Measurements from ENCODE around the gene PASK. TPM values are rescaled to one million over a fixed set of nuclear protein-coding genes. Genes with fewer than 3 reads are reported as not detected.

PASK gene
- total RNA-seq, 2 donors from 2014 or later, result 0.98 to 1.1 TPM

DNA sequence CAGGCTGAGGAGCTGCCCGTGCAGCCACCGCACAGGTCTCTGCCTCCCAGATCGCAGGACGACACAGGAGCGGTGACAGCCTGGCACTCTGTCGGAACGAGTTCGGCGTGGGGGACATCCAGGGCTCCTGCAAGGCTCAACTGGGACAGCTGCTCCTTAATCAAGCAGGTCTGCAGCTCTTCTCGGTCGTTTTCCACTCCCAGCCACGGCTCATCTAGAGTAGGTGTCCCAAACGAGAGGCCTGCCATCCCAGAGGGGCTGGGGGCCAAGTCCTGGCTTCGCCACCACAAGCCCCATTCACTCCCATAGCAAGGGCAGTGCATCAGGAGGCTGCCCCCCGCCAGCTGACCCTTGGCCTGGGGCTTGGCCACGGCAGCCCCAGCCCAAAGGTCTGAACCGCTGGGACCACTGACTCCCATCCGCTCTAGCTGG is 22.5 kb downstream of the PASK start:
- no peak overlapping the region for H3K27ac ChIP-seq
- DNase-seq (ENCODE audit: low spot score), result no peak
- TF ChIP-seq, protein P1, sequence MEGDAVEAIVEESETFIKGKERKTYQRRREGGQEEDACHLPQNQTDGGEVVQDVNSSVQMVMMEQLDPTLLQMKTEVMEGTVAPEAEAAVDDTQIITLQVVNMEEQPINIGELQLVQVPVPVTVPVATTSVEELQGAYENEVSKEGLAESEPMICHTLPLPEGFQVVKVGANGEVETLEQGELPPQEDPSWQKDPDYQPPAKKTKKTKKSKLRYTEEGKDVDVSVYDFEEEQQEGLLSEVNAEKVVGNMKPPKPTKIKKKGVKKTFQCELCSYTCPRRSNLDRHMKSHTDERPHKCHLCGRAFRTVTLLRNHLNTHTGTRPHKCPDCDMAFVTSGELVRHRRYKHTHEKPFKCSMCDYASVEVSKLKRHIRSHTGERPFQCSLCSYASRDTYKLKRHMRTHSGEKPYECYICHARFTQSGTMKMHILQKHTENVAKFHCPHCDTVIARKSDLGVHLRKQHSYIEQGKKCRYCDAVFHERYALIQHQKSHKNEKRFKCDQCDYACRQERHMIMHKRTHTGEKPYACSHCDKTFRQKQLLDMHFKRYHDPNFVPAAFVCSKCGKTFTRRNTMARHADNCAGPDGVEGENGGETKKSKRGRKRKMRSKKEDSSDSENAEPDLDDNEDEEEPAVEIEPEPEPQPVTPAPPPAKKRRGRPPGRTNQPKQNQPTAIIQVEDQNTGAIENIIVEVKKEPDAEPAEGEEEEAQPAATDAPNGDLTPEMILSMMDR (IDR thresholded peaks at IDR 0.05), result no peak
- no peaks in the 10 kb centered on the region for H3K4me1 ChIP-seq
- H3K27me3 ChIP-seq, result no peaks in the 10 kb centered on the region
- no peak overlapping the region for H3K4me3 ChIP-seq
- no peaks in the 10 kb centered on the region for H3K36me3 ChIP-seq
- no peaks in the 10 kb centered on the region for H3K9me3 ChIP-seq

DNA sequence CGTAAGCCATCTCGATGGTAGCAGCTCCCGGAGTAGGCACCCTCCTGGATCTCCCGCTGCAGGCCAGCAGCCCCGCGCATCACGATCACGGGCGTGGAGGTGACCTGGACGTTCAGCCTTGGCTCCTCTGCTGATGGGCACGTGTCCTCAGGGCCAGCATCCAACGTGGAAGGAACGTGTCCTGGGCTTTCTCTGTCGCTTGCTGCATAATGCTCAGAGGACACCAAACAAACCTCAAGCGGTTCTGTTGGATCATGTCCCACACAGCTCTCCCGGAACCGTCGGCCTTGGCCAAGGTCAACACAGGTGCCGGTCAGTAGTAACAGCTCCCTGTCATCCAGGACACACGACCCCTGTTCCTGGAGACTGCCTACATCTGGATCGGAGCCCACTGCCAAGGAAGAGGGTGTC is 23.1 kb downstream of the PASK start:
- TF ChIP-seq, protein P1 (IDR thresholded peaks at IDR 0.05), result no peak
- H3K27ac ChIP-seq, result no peak overlapping the region
- H3K36me3 ChIP-seq, result no peaks in the 10 kb centered on the region
- no peaks in the 10 kb centered on the region for H3K9me3 ChIP-seq
- no peak overlapping the region for H3K4me3 ChIP-seq
- no peaks in the 10 kb centered on the region for H3K27me3 ChIP-seq
- no peak for DNase-seq (ENCODE audit: low spot score)
- H3K4me1 ChIP-seq, result no peaks in the 10 kb centered on the region

DNA sequence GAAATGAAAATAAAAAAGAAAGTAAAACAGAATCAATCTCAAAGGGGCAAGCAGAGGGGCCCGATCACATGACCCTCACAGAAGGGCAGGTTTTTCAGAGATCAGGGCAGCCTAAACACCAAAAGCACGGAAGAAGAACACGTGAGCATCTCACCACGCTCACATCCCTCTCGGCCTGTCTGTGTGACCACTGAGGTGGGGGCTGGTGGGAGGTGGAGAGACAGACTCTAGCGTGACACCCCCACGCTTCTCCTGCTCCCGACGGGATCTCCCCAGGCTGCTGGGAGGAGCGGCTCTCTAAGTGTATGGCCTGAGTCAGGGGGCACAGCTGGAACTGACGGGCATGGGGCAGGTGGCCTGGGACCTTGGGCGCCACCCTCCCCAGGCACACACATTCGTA is 23.6 kb downstream of the PASK start:
- TF ChIP-seq, protein P1 (IDR thresholded peaks at IDR 0.05), result no peak
- DNase-seq (ENCODE audit: low spot score), result no peak
- no peaks in the 10 kb centered on the region for H3K27me3 ChIP-seq
- no peaks in the 10 kb centered on the region for H3K4me1 ChIP-seq
- H3K36me3 ChIP-seq, result no peaks in the 10 kb centered on the region
- H3K4me3 ChIP-seq, result no peak overlapping the region
- no peak overlapping the region for H3K27ac ChIP-seq
- no peaks in the 10 kb centered on the region for H3K9me3 ChIP-seq

DNA sequence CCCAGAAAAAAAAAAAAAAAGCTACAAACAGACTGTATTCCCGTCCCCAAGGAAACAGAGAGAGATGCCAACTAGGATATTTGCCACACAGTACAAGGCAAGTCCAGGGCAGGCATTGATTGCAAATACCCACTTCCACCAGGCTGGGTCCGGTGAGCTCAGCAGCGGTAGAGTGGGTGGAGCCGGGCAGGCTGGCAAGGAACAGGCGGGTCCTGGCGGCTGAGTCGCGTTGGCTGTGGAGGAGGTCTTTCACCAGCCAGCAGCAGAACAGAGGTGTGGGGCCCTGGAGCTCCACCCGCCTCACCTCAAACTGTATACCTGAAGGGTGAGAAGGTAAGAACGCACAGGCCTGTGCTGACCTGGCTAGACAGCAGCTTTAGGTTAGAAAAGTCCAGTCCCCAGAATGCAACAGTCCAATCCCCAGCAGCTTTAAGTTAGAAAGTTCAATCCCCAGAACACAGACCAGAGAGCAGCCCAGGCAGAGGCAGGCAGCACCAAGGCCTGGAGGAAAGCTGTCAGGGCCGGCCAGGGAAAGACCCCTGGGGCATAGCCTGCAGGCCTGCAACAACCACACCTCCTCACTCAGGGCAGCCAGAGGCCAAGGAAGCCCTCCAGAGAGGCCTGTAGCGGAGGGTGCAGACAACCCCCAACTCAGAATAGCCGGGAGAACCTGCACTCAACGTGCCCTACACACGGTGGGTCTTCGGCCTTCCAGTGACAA is 25.3 kb downstream of the PASK start:
- Histone ChIP-seq H3K36me3 (no peaks in the 10 kb centered on the region), H3K27me3 (no peaks in the 10 kb centered on the region), H3K27ac (no peak overlapping the region), H3K4me3 (no peak overlapping the region), H3K4me1 (no peaks in the 10 kb centered on the region), H3K9me3 (no peaks in the 10 kb centered on the region)
- DNase-seq (ENCODE audit: low spot score), result no peak
- TF ChIP-seq, protein P1 (IDR thresholded peaks at IDR 0.05), result no peak

DNA sequence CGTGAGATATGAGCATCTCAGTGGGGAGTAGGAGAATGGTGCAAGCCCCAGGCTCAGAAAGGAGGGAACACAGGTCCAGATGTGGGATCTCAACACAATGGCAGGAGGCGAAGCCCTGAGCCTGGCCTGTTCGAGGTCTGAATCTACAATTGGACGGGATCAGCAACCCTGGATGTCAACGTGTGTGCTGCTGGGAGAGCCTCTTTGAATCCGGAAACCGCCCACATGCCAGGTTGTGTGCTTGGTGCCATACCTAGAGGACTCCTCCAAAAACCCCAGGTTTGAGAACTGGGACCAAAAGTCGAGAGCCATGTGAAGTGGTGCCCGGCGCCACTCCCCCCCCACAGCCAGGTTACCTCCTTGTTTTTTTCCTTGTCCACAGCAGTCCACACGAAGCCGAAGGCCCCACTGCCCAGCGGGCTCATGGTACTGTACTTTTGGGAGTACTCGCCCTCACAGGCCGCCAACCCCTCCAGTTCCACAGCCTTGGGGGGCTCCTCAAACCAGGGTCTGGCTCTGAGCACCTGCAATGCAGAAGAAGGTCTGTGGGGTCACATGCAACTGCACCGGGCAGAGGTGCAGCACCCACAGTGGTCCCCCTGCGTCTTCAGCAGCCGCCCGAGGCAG is 26.8 kb downstream of the PASK start:
- Histone ChIP-seq H3K27ac (no peak overlapping the region), H3K4me3 (no peak overlapping the region), H3K36me3 (no peaks in the 10 kb centered on the region), H3K4me1 (no peaks in the 10 kb centered on the region), H3K9me3 (no peaks in the 10 kb centered on the region), H3K27me3 (no peaks in the 10 kb centered on the region)
- TF ChIP-seq, protein P1 (IDR thresholded peaks at IDR 0.05), result no peak
- no peak for DNase-seq (ENCODE audit: low spot score)

All from right atrium auricular region (tissue), 2 donors.